ENCODE results near the gene HSPA12A. TPM values are rescaled to one million over a fixed set of nuclear protein-coding genes. Genes with fewer than 3 reads are reported as not detected.

The HSPA12A gene
- total and polyA plus RNA-seq, 2 of the 13 experiments (the other 11 are each of a cell fraction or from before 2014, with no cell fraction given): 6.4 to 13.6 TPM

DNA sequence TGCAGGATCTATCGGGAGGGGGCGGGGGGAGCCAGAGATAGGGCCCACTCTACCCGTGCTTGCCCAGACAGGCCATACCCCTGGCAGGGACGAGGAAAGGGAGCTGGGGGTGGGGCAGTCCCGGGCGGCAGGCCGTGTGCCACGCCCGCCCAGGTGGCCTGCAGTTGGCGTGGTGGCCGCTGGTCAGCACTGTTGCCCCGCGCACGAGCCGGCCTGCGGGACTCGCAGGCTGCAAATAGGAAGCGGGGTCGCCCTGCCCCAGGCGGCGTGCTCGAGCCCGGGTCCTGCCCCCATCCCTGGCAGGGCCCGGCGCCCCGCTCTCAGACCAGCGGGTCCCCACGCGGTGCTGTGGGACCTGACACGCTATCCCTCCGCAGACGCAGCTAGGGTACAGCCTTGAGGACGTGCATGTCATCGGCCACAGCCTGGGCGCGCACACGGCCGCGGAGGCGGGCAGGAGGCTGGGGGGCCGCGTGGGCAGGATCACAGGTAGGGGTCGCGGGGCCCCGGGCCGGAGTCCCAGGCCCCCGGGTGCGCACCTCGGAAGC is 114.9 kb downstream of the HSPA12A start:
- Histone ChIP-seq H3K4me2 (ENCODE audit: low read depth, low read length) (peak overlapping the region; percentile 57), H3K27me3 (ENCODE audit: control insufficient read depth in 1 of 2, insufficient read depth in 2 of 2, low read length in 2 of 2) (no peaks in the 10 kb centered on the region), H3K27ac (ENCODE audit: extremely low read length, insufficient read depth, low read length) (no peak overlapping the region), H3K36me3 (replicated peaks in 1 of 2; ENCODE audit: control insufficient read depth in 1 of 2, insufficient read depth in 2 of 2, low read length in 2 of 2) (no peaks in the 10 kb centered on the region), H3K4me3 (replicated peaks in 1 of 3; ENCODE audit: insufficient read depth in 1 of 3, low read depth in 2 of 3, low read length in 3 of 3) (peak overlapping the region in 2 of 3 experiments; percentile 20 to 28; a peak in 2 of 6 replicates), H2AFZ (ENCODE audit: low read length) (no peak overlapping the region), H3K9ac (ENCODE audit: insufficient read depth, low read depth, low read length) (no peak overlapping the region), H3K79me2 (ENCODE audit: insufficient read depth, low read length) (no peaks in the 10 kb centered on the region), H3K9me3 (ENCODE audit: low read length) (no peaks in the 10 kb centered on the region), H3K4me1 (ENCODE audit: insufficient read depth, low read length) (no peaks in the 10 kb centered on the region), H4K20me1 (ENCODE audit: insufficient read depth, low read length) (no peaks in the 10 kb centered on the region)
- ChIA-PET CTCF (ENCODE audit: low intra/inter-chr PET ratio, low total read pairs) (interaction anchor here (2.0 kb wide), 1 partner anchor 160 kb away, joined by 9 read pairs; no protein-coding TSS in a partner anchor), POLR2A (no interaction called here)
- in situ Hi-C loops (cut with HindIII; ENCODE audit: extremely low pct_ligation_motif_present, low pct_unique_long_range_greater_than_20kb) (no loop called here), intact Hi-C loops (cut with micrococcal nuclease; ENCODE audit: unreplicated experiment) (loop anchor here (1.0 kb wide), 2 partner anchors 55 to 161 kb away; no protein-coding TSS in a partner anchor)
- no TSS peak for BruUV-seq (replicated peaks)
- DNase-seq (ENCODE audit: low spot score) (peak; percentile 7), FAIRE-seq (no peak), ATAC-seq (peak; percentile 96)
- WGBS (ENCODE audit: low lambda C conversion rate): 69% methylated on average over 24 of the region's 49 CpGs
- TF ChIP-seq ZBTB49 (CRISPR knock-in tag; IDR thresholded peaks at IDR 0.05; ENCODE audit: borderline replicate concordance): no peak
- TF ChIP-seq ZFP90 (CRISPR knock-in tag; IDR thresholded peaks at IDR 0.05; ENCODE audit: borderline replicate concordance): no peak
- TF ChIP-seq, protein P1, sequence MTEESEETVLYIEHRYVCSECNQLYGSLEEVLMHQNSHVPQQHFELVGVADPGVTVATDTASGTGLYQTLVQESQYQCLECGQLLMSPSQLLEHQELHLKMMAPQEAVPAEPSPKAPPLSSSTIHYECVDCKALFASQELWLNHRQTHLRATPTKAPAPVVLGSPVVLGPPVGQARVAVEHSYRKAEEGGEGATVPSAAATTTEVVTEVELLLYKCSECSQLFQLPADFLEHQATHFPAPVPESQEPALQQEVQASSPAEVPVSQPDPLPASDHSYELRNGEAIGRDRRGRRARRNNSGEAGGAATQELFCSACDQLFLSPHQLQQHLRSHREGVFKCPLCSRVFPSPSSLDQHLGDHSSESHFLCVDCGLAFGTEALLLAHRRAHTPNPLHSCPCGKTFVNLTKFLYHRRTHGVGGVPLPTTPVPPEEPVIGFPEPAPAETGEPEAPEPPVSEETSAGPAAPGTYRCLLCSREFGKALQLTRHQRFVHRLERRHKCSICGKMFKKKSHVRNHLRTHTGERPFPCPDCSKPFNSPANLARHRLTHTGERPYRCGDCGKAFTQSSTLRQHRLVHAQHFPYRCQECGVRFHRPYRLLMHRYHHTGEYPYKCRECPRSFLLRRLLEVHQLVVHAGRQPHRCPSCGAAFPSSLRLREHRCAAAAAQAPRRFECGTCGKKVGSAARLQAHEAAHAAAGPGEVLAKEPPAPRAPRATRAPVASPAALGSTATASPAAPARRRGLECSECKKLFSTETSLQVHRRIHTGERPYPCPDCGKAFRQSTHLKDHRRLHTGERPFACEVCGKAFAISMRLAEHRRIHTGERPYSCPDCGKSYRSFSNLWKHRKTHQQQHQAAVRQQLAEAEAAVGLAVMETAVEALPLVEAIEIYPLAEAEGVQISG (CRISPR knock-in tag; IDR thresholded peaks at IDR 0.05): no peak
- TF ChIP-seq TFE3 (CRISPR knock-in tag; IDR thresholded peaks at IDR 0.05): no peak
- peak; percentile 49; the same call in 1 of the 2 replicates for TF ChIP-seq GABPB1 (CRISPR knock-in tag; IDR thresholded peaks at IDR 0.05)
- no peak for TF ChIP-seq ZHX1 (CRISPR knock-in tag; IDR thresholded peaks at IDR 0.05; ENCODE audit: low read depth)
- no peak for TF ChIP-seq NFYB (CRISPR knock-in tag; IDR thresholded peaks at IDR 0.05)
- TF ChIP-seq ATF2 (CRISPR knock-in tag; IDR thresholded peaks at IDR 0.05): no peak
- TF ChIP-seq ZFP1 (CRISPR knock-in tag; IDR thresholded peaks at IDR 0.05): no peak
- peak; percentile 28; the same call in 1 of the 2 replicates for TF ChIP-seq MYC (CRISPR knock-in tag; IDR thresholded peaks at IDR 0.05; ENCODE audit: borderline replicate concordance)
